Thoracic aorta (tissue), 2 donors: ENCODE data around the gene SNAP29. TPM values are rescaled to one million over a fixed set of nuclear protein-coding genes. Genes with fewer than 3 reads are reported as not detected.

Source experiments
- ATAC-seq: fragments of 150-250 bp; one replicate; pipeline ENCODE4 v1.8.0; 2017; ENCODE audit warnings: low read depth; ENCODE audit not compliant: insufficient number of reproducible peaks, low FRiP score
- DNase-seq: peaks from one replicate; pipeline ENCODE4 v3.0.0-alpha.2; 2020; ENCODE audit warnings: low spot score
- H3K27ac ChIP-seq, 2 donors: fragments of 200-600 bp; sonication (generic); 1 replicate in 1 of 2; 2 replicates in 1 of 2; pipeline ENCODE4 v1.5.1; 2016; ENCODE audit warnings: mild to moderate bottlenecking in 2 of 2, moderate library complexity in 2 of 2
- H3K27me3 ChIP-seq: fragments of 200-600 bp; sonication (generic); replicated peaks from 2 replicates; pipeline ENCODE4 v1.6.0; 2016; ENCODE audit warnings: mild to moderate bottlenecking; ENCODE audit not compliant: insufficient read depth
- H3K36me3 ChIP-seq: fragments of 200-600 bp; sonication (generic); one replicate; pipeline ENCODE4 v1.5.1; 2016
- H3K4me1 ChIP-seq, 2 donors: fragments of 200-600 bp; sonication (generic); 1 replicate in 1 of 2; 2 replicates in 1 of 2; pipeline versions ENCODE4 v1.5.1 to v1.6.0; 2016; ENCODE audit warnings: low read depth in 2 of 2, mild to moderate bottlenecking in 1 of 2; ENCODE audit not compliant: control insufficient read depth in 1 of 2
- H3K4me3 ChIP-seq: fragments of 200-600 bp; sonication (generic); 2 replicates; pipeline ENCODE4 v1.5.1; 2016; ENCODE audit warnings: mild to moderate bottlenecking
- H3K9me3 ChIP-seq: fragments of 200-600 bp; sonication (generic); 2 replicates; pipeline ENCODE4 v1.5.1; 2016
- total RNA-seq, 2 donors: library from RNA; depleted of rRNA; stranded (reverse); fragments of >200 nt; gene quantifications; one replicate each; pipeline versions ENCODE4 v1.1.0 to v1.2.3, GENCODE V29; 2016
- TF ChIP-seq, protein P1 (sequence below): fragments of 200-600 bp; sonication (generic); IDR thresholded peaks from one replicate; pipeline ENCODE4 v1.5.1; 2019; ENCODE audit warnings: antibody characterized with exemption

SNAP29 gene
- total RNA-seq, 2 donors from 2014 or later, result 18.2 to 20.6 TPM

- H3K27me3 ChIP-seq, result no peaks in the 10 kb centered on the region
- no peak overlapping the region for H3K4me3 ChIP-seq
- peaks cover 8% of the 10 kb centered on the region for H3K36me3 ChIP-seq
- H3K27ac ChIP-seq, result no peak overlapping the region
- ATAC-seq (no peak), DNase-seq (no peak)
- H3K9me3 ChIP-seq, result no peaks in the 10 kb centered on the region
- TF ChIP-seq, protein P1, sequence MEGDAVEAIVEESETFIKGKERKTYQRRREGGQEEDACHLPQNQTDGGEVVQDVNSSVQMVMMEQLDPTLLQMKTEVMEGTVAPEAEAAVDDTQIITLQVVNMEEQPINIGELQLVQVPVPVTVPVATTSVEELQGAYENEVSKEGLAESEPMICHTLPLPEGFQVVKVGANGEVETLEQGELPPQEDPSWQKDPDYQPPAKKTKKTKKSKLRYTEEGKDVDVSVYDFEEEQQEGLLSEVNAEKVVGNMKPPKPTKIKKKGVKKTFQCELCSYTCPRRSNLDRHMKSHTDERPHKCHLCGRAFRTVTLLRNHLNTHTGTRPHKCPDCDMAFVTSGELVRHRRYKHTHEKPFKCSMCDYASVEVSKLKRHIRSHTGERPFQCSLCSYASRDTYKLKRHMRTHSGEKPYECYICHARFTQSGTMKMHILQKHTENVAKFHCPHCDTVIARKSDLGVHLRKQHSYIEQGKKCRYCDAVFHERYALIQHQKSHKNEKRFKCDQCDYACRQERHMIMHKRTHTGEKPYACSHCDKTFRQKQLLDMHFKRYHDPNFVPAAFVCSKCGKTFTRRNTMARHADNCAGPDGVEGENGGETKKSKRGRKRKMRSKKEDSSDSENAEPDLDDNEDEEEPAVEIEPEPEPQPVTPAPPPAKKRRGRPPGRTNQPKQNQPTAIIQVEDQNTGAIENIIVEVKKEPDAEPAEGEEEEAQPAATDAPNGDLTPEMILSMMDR, result no peak
- H3K4me1 ChIP-seq, result peaks cover 0 to 14% of the 10 kb centered on the region in 2 donors
These were observed 6.5 kb downstream of the SNAP29 start for GRCh38 chr22:20865331-20865730.

GRCh38 chr22:20865875-20866445 lies 7.2 kb downstream of the SNAP29 start:
- H3K36me3 ChIP-seq, result peaks cover 12% of the 10 kb centered on the region

GRCh38 chr22:20866736-20867135 lies 7.9 kb downstream of the SNAP29 start:
- Histone ChIP-seq H3K9me3 (no peaks in the 10 kb centered on the region), H3K4me3 (no peak overlapping the region), H3K27ac (peak overlapping the region in 1 of 2 donors; percentile 24), H3K27me3 (no peaks in the 10 kb centered on the region), H3K4me1 (peaks cover 0 to 14% of the 10 kb centered on the region in 2 donors), H3K36me3 (peaks cover 12% of the 10 kb centered on the region)
- DNase-seq, result no peak
- ATAC-seq, result no peak
- TF ChIP-seq, protein P1, result no peak

More at GRCh38 chr22:20865875-20866445, 7.2 kb downstream of the SNAP29 start:
- Histone ChIP-seq H3K9me3 (no peaks in the 10 kb centered on the region), H3K4me1 (peaks cover 0 to 14% of the 10 kb centered on the region in 2 donors), H3K27ac (no peak overlapping the region), H3K27me3 (no peaks in the 10 kb centered on the region), H3K4me3 (no peak overlapping the region)
- no peak for ATAC-seq
- DNase-seq, result no peak
- TF ChIP-seq, protein P1, result no peak

DNA sequence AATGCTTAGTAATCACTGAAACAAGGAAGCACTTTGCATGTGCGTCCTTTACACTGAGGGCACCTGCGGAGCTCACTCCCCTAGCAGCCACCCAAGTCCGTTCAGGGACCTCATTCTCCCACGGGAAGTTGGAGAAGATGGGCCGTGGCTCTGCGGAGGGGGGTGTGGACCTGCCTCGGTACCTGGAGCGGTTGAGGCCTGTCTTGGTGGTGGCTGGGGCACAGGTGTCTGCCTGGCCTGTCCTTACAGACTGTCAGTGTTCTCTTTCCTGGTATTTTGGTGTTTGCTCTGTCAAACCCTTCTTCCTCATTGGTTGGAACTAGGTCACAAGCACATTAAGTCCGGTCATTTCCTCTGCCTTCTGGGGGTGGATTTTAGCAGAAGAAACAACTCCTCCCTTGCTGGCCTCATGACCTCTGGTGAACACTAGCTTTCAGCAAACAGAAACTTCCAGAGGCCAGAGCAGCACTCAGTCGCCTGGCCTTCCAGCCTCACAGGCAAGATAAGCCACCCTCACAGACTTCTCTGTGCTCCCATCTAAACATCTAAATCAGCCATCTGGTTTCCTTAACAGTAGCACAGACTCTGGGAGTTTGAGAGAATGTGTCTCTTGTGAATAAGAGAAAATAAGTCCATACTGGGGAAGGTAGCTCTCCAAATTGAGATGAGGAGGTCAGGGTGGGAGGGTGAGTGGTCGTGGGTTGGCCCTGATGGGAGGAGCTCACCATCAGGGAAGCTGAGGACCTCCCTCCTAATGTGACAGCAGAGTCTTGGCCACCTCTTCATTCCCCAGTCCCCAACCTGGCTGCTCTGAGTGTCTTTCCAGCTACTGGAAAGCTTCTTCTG lies 8.6 kb downstream of the SNAP29 start:
- H3K27me3 ChIP-seq, result no peaks in the 10 kb centered on the region
- H3K4me1 ChIP-seq, result peaks cover 0 to 14% of the 10 kb centered on the region in 2 donors
- H3K36me3 ChIP-seq, result peaks cover 12% of the 10 kb centered on the region
- no peak for DNase-seq
- TF ChIP-seq, protein P1, result no peak
- H3K27ac ChIP-seq, result peak overlapping the region in 1 of 2 donors; percentile 24
- no peak for ATAC-seq
- no peak overlapping the region for H3K4me3 ChIP-seq
- no peaks in the 10 kb centered on the region for H3K9me3 ChIP-seq
